Measurements from ENCODE around the gene EGFL8.
"Not testable (repeated sequence)": the region's sequence is repeated elsewhere in the genome, so short reads cannot be mapped to it uniquely, and the experiment has no call there.

EGFL8 gene

DNA sequence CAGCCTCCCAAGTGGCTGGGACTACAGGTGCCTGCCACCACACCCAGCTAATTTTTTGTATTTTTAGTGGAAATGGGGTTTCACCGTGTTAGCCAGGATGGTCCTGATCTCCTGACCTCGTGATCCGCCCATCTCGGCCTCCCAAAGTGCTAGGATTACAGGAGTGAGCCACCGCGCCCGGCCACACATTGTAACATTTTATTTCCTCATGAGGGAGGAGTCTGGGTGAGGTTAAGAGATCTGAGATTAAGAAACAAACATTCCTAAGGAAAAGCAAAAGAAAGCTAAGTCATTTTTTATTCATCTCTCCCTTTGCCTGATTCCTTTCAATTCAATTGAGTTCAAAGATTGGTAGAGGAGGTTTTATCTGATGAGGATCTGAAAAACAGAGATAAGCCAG, 20.2 kb upstream of the EGFL8 start:
- H3K4me1 ChIP-seq (ENCODE audit: control insufficient read depth in 2 of 2, insufficient read depth in 2 of 2, low read length in 2 of 2); H3K9me3 ChIP-seq (ENCODE audit: control insufficient read depth in 2 of 2, low read length in 2 of 2); H3K9ac ChIP-seq (ENCODE audit: low read depth in 1 of 2, low read length in 2 of 2); H3K36me3 ChIP-seq (ENCODE audit: control insufficient read depth in 2 of 2, insufficient read depth in 2 of 2, low read length in 2 of 2); H3K4me3 ChIP-seq (ENCODE audit: low read length in 2 of 2); H3K27ac ChIP-seq (ENCODE audit: low read depth in 2 of 2, low read length in 2 of 2); H3K27me3 ChIP-seq (ENCODE audit: control insufficient read depth in 2 of 2, insufficient read depth in 2 of 2, low read length in 2 of 2): not testable (repeated sequence)

DNA sequence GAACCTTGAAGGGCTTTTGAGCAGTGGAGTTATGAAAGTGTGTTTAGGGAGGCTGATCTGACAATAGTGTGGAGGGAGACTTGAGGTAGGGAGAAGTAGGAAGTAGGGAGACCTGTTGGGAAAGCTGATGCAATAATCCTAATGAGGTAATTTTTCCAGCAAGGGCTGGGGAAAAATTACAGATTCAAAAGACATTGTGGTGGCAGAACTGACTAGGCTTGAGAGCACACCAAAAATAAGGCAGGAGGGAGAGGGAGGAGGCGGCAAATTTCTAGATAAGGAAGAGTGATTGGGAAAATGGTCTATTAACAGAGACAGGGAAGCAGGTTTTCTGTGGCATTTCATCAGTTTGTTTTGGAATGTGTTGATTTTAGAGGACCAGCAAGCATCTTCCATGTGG, 18.1 kb upstream of the EGFL8 start:
- no peaks in the 10 kb centered on the region for H3K27me3 ChIP-seq (ENCODE audit: control insufficient read depth in 2 of 2, insufficient read depth in 2 of 2, low read length in 2 of 2)
- H3K4me3 ChIP-seq (ENCODE audit: low read length in 2 of 2), result no peak overlapping the region
- H3K9me3 ChIP-seq (ENCODE audit: control insufficient read depth in 2 of 2, low read length in 2 of 2), result no peaks in the 10 kb centered on the region
- H3K9ac ChIP-seq (ENCODE audit: low read depth in 1 of 2, low read length in 2 of 2), result no peak overlapping the region
- no peak overlapping the region for H3K27ac ChIP-seq (ENCODE audit: low read depth in 2 of 2, low read length in 2 of 2)
- H3K36me3 ChIP-seq (ENCODE audit: control insufficient read depth in 2 of 2, insufficient read depth in 2 of 2, low read length in 2 of 2), result no peaks in the 10 kb centered on the region
- H3K4me1 ChIP-seq (ENCODE audit: control insufficient read depth in 2 of 2, insufficient read depth in 2 of 2, low read length in 2 of 2), result peaks cover 3 to 4% of the 10 kb centered on the region in 2 donors

DNA sequence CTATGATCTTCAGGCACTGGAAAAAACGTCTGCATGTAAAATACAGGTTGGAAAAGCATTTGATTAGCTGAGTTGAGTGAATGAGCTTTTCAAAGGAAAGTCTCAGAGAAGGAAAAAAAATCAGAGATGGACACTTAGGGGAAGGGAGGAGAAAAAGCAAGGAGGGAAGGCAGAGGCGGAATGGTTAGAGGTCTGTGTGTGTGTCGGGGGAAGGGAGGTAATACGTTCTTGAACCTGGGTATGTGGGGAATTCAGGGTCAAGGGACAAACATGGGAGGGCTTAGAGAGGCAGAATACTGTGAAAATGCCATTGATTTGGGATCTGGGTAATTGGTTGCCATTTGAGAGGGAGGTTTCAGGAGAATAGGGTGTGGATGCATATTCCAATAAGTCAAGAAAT, 17.7 kb upstream of the EGFL8 start:
- no peak overlapping the region for H3K27ac ChIP-seq (ENCODE audit: low read depth in 2 of 2, low read length in 2 of 2)
- H3K9ac ChIP-seq (ENCODE audit: low read depth in 1 of 2, low read length in 2 of 2), result no peak overlapping the region

DNA sequence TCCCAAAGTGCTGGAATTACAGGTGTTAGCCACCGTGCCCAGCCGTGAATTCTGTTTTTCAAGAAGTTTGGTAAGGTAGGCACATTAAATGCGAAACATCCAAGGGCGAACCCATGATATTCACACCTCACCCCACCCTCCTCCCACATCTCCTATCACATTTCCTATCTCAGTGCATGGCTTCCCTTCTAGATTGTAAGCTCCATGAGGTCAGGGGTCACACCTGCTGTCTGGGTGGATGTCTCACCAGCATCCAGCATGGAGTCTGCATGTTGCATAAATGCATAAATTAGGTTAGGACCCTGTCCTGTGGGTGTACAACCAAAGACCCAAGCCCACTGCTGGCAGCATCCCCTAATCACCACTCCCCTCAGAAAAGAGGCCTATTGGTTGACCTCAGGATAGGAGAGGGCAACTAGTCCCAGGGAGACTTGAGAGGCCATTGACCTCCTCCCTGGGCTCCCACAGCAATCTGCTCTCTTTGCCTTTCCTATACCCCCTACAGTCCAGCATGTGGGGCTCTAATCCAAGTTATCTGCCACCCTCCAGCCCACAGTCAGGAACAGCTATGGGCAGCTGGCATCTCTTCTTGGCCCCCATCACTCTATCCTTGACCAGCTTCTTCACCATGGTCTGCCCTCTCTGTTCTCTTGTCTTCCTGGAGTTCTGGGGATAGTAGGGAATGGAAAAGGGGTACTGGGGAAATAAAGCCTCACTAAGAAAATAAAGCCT, 16.8 kb upstream of the EGFL8 start:
- no peak overlapping the region for H3K4me3 ChIP-seq (ENCODE audit: low read length in 2 of 2)
- H3K9me3 ChIP-seq (ENCODE audit: control insufficient read depth in 2 of 2, low read length in 2 of 2), result no peaks in the 10 kb centered on the region
- H3K27ac ChIP-seq (ENCODE audit: low read depth in 2 of 2, low read length in 2 of 2), result no peak overlapping the region
- peaks cover 0 to 8% of the 10 kb centered on the region in 2 donors for H3K4me1 ChIP-seq (ENCODE audit: control insufficient read depth in 2 of 2, insufficient read depth in 2 of 2, low read length in 2 of 2)
- no peaks in the 10 kb centered on the region for H3K27me3 ChIP-seq (ENCODE audit: control insufficient read depth in 2 of 2, insufficient read depth in 2 of 2, low read length in 2 of 2)
- H3K36me3 ChIP-seq (ENCODE audit: control insufficient read depth in 2 of 2, insufficient read depth in 2 of 2, low read length in 2 of 2), result no peaks in the 10 kb centered on the region
- no peak overlapping the region for H3K9ac ChIP-seq (ENCODE audit: low read depth in 1 of 2, low read length in 2 of 2)

More for the DNA sequence above, 17.7 kb upstream of the EGFL8 start:
- no peaks in the 10 kb centered on the region for H3K27me3 ChIP-seq (ENCODE audit: control insufficient read depth in 2 of 2, insufficient read depth in 2 of 2, low read length in 2 of 2)
- H3K36me3 ChIP-seq (ENCODE audit: control insufficient read depth in 2 of 2, insufficient read depth in 2 of 2, low read length in 2 of 2), result no peaks in the 10 kb centered on the region
- peaks cover 3% of the 10 kb centered on the region in 2 donors for H3K4me1 ChIP-seq (ENCODE audit: control insufficient read depth in 2 of 2, insufficient read depth in 2 of 2, low read length in 2 of 2)
- no peaks in the 10 kb centered on the region for H3K9me3 ChIP-seq (ENCODE audit: control insufficient read depth in 2 of 2, low read length in 2 of 2)
- H3K4me3 ChIP-seq (ENCODE audit: low read length in 2 of 2), result no peak overlapping the region

DNA sequence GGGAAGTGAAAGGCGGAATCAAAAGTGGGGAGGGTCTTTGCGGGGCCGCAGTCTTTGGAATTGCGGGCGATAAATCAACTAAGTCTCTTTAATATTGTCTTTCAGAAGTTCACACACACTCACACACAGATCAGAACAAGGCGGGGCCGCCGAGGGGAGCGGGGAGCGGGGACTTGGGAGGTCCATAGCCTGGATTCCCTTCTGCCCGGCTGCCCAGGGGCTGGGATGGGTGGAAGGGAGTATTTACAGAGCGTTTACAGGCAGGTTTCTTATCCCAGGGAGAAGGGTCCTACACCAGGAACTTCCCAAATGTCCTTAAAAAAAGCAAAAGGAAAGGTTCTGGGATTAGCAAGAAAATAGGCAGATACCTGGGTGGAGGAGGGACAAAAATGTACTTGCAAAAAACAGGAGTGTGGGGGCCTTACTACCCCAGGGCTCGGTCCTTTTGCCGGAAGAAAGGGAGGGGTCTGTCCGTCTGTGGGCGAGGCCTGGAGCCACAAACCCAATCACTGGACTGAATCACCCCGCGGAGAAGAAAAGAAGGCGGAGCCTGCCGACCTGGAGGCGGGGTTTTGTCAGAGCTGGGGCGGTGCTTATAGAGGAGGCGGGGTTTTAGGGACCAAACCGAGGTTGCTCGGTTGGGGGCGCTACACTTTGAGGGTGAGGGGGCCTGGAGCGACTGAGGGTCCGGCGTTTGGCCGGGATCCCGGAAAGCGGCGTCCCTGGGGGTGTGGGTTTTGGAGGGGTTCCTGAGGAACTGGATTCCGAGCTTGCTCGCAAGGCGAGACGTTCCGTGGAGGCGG, 15.9 kb upstream of the EGFL8 start:
- Histone ChIP-seq H3K9me3 (ENCODE audit: control insufficient read depth in 2 of 2, low read length in 2 of 2) (no peaks in the 10 kb centered on the region), H3K9ac (ENCODE audit: low read depth in 1 of 2, low read length in 2 of 2) (peak overlapping the region; percentile 12 to 24), H3K27ac (ENCODE audit: low read depth in 2 of 2, low read length in 2 of 2) (no peak overlapping the region), H3K36me3 (ENCODE audit: control insufficient read depth in 2 of 2, insufficient read depth in 2 of 2, low read length in 2 of 2) (no peaks in the 10 kb centered on the region), H3K4me1 (ENCODE audit: control insufficient read depth in 2 of 2, insufficient read depth in 2 of 2, low read length in 2 of 2) (peaks cover 0 to 11% of the 10 kb centered on the region in 2 donors), H3K4me3 (ENCODE audit: low read length in 2 of 2) (peak overlapping the region in 1 of 2 donors; percentile 57), H3K27me3 (ENCODE audit: control insufficient read depth in 2 of 2, insufficient read depth in 2 of 2, low read length in 2 of 2) (no peaks in the 10 kb centered on the region)

DNA sequence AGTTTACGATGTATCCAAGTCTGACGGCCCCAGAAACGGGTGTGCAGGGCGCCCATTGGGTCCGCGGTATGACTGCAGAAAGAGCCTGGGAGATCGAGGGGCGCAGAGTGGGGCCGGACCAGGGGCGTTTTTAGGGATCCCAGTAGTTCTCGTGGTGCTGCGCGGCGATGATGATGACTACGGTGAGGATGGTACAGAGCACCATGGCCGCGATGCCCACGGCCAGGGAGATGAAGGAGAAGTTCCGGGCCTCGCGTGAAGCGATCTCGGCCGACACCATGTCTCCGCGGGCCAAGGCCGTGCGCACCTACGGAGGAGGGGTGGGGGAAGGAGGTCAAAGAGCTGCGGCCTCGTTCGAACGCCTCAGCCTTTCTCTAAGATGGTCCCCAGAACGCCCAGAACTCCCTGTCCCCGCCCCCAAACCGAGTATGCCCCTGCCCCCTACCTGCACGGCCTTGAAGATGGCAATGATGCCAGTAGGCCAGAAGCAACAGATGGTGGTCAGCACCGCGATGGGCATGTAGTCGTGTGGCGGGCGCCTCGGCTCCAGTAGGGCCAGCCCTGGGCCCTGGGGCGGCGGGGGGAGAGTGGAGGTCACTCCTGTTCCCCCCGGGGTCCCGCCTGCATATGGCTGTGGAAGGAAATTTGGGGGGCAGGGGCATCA, 15.2 kb upstream of the EGFL8 start:
- no peak overlapping the region for H3K4me3 ChIP-seq (ENCODE audit: low read length in 2 of 2)
- no peaks in the 10 kb centered on the region for H3K36me3 ChIP-seq (ENCODE audit: control insufficient read depth in 2 of 2, insufficient read depth in 2 of 2, low read length in 2 of 2)
- H3K9ac ChIP-seq (ENCODE audit: low read depth in 1 of 2, low read length in 2 of 2), result peak overlapping the region in 1 of 2 donors; percentile 24
- H3K9me3 ChIP-seq (ENCODE audit: control insufficient read depth in 2 of 2, low read length in 2 of 2), result no peaks in the 10 kb centered on the region
- no peaks in the 10 kb centered on the region for H3K27me3 ChIP-seq (ENCODE audit: control insufficient read depth in 2 of 2, insufficient read depth in 2 of 2, low read length in 2 of 2)
- no peak overlapping the region for H3K27ac ChIP-seq (ENCODE audit: low read depth in 2 of 2, low read length in 2 of 2)
- peaks cover 0 to 9% of the 10 kb centered on the region in 2 donors for H3K4me1 ChIP-seq (ENCODE audit: control insufficient read depth in 2 of 2, insufficient read depth in 2 of 2, low read length in 2 of 2)

DNA sequence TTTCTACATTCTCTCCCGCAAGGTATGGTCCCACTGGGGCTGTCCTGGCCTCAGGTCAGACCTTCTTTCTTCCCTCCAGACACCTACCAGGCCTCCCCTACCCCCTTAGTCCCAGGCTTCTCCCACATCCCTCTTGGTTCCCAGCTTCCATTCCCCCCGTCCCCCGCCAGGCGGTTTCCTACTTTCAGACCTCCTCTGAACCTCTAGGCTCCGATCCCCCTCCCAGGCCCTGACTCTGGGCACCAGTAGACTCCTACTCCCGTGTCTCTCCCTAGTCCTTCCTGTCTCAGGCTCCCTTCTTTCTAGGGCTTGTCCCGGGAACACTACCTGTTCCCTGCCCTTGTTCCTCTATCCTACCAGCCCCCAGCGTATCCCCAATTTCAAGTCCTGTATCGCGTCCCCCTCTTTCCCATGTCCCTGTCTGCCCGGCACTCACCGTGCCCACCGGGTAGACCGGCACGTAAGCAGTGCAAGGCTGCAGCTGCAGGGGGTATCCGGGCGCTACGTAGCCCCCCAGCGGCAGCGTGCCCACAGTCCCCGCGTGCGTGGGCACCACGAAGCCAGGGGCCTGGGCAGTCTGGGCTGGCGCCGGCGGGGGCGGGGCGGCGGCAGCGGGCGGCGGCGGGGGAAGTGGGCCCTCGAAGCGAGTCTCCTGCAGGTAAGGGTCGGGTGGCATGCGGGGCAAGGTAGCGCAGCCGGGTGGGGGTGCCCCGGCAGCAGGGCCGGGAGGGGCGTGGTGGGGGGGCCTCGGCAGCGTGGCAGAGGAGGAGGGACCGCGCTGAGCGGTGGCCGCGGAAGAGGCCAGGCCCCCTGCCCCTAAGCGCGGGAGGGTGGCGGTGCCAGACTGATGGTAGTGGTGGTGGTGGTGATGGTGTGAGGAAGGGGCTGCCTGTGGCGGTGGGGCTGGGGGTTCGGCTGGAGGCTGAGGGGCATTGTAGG, 14.2 kb upstream of the EGFL8 start:
- no peak overlapping the region for H3K9ac ChIP-seq (ENCODE audit: low read depth in 1 of 2, low read length in 2 of 2)
- no peak overlapping the region for H3K4me3 ChIP-seq (ENCODE audit: low read length in 2 of 2)

DNA sequence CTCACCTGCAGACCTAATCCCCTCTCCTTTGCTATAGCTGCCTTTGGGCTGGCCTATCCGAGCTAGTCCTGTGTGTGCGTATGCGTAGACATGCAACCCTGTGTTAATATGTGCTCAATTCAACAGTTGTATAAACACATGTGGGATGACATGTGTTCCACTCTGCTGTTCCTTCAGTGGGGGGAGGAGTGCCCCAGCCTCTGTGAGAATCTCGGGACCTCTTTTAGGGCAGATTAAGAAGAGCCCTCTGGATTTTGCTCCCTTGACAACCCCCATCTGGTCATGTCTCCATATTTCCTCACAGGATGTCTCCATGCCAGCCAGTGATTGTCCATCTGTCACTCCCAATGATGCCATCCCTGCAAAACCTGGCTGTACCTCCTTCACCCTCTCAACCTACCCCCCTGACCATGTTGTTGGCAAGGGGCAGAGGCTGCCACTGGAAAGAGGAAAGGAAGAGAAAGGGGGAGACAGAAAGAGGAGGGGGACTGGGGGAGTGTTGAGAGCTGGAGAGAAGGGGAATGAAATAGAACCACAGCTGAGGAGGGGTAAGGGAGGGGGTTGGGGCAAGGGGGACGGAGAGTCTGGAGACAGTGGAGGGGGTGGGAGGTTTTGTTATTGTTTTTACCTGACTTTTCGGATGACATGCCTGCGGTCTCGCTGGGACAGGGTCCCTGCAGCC, 13.1 kb upstream of the EGFL8 start:
- Histone ChIP-seq H3K4me1 (ENCODE audit: control insufficient read depth in 2 of 2, insufficient read depth in 2 of 2, low read length in 2 of 2) (peaks cover 13 to 21% of the 10 kb centered on the region in 2 donors), H3K9ac (ENCODE audit: low read depth in 1 of 2, low read length in 2 of 2) (no peak overlapping the region), H3K27ac (ENCODE audit: low read depth in 2 of 2, low read length in 2 of 2) (no peak overlapping the region), H3K4me3 (ENCODE audit: low read length in 2 of 2) (peak overlapping the region in 1 of 2 donors; percentile 67), H3K36me3 (ENCODE audit: control insufficient read depth in 2 of 2, insufficient read depth in 2 of 2, low read length in 2 of 2) (no peaks in the 10 kb centered on the region), H3K9me3 (ENCODE audit: control insufficient read depth in 2 of 2, low read length in 2 of 2) (no peaks in the 10 kb centered on the region), H3K27me3 (ENCODE audit: control insufficient read depth in 2 of 2, insufficient read depth in 2 of 2, low read length in 2 of 2) (no peaks in the 10 kb centered on the region)

More for the DNA sequence above, 14.2 kb upstream of the EGFL8 start:
- no peak overlapping the region for H3K27ac ChIP-seq (ENCODE audit: low read depth in 2 of 2, low read length in 2 of 2)
- H3K36me3 ChIP-seq (ENCODE audit: control insufficient read depth in 2 of 2, insufficient read depth in 2 of 2, low read length in 2 of 2), result no peaks in the 10 kb centered on the region
- no peaks in the 10 kb centered on the region for H3K9me3 ChIP-seq (ENCODE audit: control insufficient read depth in 2 of 2, low read length in 2 of 2)
- H3K4me1 ChIP-seq (ENCODE audit: control insufficient read depth in 2 of 2, insufficient read depth in 2 of 2, low read length in 2 of 2), result peaks cover 7 to 19% of the 10 kb centered on the region in 2 donors
- no peaks in the 10 kb centered on the region for H3K27me3 ChIP-seq (ENCODE audit: control insufficient read depth in 2 of 2, insufficient read depth in 2 of 2, low read length in 2 of 2)
